VCaP (cell line): ENCODE measurements around the gene SCML1.

Source experiments
- H3K27ac ChIP-seq: fragments of 450-650 bp; 2 replicates; pipeline ENCODE4 v1.5.1; 2017
- CTCF ChIP-seq: fragments of 450-650 bp; conservative IDR thresholded peaks from 2 replicates; pipeline ENCODE4 v1.5.1; 2017; ENCODE audit warnings: mild to moderate bottlenecking, moderate library complexity

Gene SCML1

GRCh38 chrX:17721715-17722114 lies 15.6 kb upstream of the SCML1 start:
- no peak overlapping the region for H3K27ac ChIP-seq
- TF ChIP-seq CTCF: no peak

GRCh38 chrX:17725181-17725580 lies 12.1 kb upstream of the SCML1 start:
- H3K27ac ChIP-seq: no peak overlapping the region
- TF ChIP-seq CTCF: no peak

GRCh38 chrX:17732138-17732783 lies 5.0 kb upstream of the SCML1 start:
- no peak for TF ChIP-seq CTCF
- H3K27ac ChIP-seq: no peak overlapping the region

- peak overlapping the region; percentile 88 for H3K27ac ChIP-seq
- TF ChIP-seq CTCF: no peak
These were observed 1.9 kb upstream of the SCML1 start for GRCh38 chrX:17735406-17735805.

GRCh38 chrX:17736478-17736855 lies 826 bp upstream of the SCML1 start:
- TF ChIP-seq CTCF: no peak
- H3K27ac ChIP-seq: peak overlapping the region; percentile 88

- no peak for TF ChIP-seq CTCF
- peak overlapping the region; percentile 76 for H3K27ac ChIP-seq
These were observed 355 bp downstream of the SCML1 start for GRCh38 chrX:17737710-17737985.

- no peak for TF ChIP-seq CTCF
- peak overlapping the region; percentile 76 for H3K27ac ChIP-seq
These were observed 857 bp downstream of the SCML1 start for GRCh38 chrX:17737986-17738713.
